HuH-7 (cell line): ENCODE results near the gene GALNT10.

Experiments used
- DNase-seq: peaks from one replicate; pipeline ENCODE4 v3.0.0; 2011; ENCODE audit warnings: low spot score

GALNT10 gene

DNA sequence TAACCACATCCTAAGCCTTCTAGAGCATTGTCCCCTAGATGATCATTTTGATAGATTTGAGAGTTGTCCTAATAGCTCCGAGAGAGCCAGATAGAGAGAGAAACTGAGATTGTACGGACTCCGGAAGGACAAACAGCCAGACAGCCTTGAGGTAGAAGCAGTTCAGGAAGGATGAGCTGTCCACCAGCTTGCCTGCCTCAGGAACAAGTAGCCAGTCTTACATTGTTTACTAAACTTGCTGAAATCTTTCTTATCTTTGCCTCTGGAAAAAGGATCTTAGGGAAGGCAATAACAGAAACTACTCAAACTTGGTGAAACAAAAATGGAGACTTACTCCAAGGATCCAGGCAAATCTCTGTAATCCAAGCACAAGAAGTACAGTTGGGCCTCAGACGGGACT is 216.3 kb downstream of the GALNT10 start:
- no peak for DNase-seq

DNA sequence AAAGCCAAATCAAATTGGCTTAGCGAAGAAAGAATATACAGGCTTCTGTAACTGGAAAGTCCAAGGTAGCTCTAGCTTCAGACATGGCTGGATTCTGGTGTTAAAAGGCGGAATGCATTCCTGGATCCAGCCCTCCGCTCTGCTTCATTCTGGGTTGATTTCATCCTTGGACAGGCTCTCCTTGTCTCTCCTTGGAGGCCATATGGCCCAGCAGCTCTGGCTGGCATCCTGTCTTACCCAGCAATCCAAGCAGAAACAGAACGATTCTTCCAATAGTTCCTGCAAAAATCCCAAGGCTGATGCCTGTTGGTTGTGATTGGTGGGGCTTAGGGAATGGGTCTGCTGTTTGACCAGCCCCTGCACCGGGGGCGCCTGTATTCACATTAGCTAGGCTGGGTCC is 218.3 kb downstream of the GALNT10 start:
- DNase-seq: no peak

DNA sequence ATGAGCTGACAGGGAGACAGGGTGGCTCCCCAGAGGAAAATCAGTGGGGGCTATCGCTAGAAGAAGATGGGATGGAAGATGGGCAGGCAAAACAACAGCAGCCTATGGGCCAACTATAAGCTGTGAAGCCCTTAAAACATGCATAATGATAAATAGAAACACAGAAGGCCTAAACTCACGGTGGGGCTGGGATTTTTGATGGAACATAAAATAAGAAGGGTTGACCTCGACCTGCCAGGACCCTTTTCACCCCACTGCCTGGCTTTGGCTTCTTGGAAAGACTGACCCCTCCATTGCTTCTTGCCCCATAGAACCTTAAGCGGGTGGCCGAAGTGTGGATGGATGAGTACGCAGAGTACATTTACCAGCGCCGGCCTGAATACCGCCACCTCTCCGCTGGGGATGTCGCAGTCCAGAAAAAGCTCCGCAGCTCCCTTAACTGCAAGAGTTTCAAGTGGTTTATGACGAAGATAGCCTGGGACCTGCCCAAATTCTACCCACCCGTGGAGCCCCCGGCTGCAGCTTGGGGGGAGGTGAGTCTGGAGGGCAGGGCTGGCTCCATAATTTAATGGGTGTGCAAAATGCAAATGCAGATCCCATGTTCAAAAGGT is 218.8 kb downstream of the GALNT10 start:
- DNase-seq: no peak

DNA sequence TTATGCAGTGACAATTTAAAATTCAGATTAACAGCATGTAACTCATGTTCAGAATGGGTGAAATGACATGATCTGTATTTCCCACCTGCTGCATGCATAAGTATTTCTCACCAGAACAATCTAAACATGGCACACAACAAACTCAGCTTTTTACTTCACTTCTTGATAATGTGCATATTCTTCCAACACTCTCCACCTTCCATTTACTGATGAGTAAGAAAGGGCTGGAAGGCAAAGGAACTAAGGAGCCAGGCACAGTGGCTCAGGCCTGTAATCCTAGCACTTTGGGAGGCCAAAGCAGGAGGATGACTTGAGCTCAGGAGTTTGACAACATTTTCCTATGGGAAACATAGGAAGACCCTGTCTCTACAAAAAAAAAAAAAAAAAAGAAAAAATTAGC is 219.5 kb downstream of the GALNT10 start:
- DNase-seq: no peak

DNA sequence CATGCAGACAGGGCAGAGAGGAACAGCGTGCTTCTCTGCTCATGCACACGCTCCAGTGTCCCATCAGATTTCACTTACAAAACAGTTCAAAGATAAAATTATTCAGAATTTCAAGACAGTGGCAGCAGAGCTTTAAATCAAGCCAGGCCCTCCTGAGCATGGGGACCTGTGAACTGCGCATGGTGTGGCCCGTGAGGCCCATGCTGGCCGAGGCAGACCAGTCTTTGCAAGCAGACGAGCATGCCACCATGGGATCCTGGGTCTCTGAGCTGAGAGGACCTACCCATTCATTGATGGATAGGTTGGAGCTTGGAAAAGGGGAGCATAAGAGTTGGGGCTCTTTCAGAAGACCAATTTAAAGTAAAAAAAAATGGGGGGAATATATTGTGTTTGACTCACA is 220.3 kb downstream of the GALNT10 start:
- DNase-seq: no peak

DNA sequence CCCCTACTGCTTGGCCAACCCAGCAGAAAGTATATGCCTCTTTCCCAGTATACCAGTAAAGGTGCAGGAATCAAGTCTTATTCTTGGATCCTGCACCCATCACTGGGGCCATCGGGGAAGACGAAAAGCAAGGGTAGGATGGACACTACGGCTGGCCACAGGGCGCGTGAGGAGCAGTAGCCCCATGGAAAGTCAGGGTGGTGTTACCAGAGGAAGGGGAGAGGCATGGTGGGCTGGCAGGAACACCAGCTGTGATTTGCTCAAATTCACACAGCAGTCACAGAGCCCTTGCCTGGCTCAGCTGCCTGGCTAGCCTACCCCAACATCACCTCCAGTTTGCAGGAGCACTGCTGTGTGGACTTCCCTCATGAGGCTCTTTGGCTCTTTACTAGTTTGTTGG is 220.8 kb downstream of the GALNT10 start:
- no peak for DNase-seq

DNA sequence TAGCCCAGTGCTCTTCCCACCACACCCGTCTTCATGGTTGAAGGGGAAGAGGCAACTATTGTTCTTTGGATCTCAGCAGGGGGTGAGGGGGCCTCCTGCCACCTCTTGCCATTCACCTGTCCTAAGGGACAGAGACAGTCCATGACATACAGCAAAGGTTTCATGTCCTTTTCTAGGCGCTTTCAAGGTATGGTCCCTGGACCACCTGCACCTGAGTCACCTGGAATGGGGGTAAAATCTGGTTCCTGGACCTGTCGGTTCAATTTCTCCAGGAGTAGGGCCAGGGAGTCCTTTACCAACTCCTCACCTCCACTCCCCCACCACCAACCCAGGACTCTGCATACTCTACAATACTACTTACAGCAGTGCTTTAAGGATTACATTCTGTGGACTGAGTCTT is 221.8 kb downstream of the GALNT10 start:
- no peak for DNase-seq

DNA sequence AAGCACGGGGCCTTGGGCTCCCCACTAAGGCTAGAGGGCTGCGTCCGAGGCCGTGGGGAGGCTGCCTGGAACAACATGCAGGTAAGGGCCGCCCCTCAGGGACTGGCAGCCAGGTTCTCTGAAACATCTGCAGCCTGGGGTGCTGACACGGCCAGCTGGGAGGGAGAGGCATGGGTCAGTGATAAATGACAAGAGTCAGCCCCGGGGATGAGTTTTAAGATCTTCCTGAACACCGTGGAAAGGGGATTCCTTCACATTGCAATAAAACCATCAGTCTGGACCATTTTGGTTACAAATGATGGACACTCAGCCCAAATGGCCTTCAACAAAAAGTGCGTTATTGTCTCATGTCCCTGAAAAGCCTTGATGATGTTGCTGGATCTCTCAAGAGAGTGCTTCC is 222.4 kb downstream of the GALNT10 start:
- DNase-seq: no peak

DNA sequence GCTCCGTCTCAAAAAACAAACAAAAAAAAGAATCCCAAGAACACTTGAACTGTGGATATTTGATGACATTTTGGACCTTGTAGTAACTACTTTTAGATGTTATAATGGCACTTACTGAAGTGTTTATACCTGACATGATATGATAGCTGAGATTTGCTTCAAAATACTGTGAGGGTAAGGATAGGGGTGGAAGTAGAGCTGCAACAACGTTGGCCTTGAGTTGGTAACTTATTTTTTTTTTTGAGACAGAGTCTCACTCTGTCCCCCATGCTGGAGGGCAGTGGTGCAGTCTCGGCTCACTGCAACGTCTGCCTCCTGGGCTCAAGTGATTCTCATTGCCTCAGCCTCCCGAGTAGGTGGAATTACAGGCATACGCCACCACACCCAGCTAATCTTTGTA is 224.6 kb downstream of the GALNT10 start:
- DNase-seq: no peak

DNA sequence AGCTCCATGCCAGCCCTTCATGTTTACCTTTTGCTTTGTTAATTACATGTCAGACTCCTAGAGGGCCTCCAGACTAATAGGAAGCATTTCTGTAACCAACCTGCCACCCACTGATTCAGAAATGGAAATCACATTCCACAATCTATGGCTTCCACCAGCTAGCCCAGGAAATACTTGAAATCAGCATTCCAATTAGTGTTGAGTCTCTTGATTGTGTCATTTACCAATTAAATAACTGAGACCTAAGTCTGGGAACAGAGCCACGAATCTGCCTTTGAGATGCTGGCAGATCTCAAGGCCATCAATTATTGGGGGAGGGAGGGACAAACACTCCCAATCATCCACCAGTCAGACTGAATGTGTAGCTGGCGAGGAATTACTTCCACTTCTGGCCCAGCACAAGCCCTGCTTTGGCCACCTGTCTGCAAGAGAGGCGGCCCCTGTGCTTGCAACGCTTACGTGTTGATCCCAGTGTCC is 227.8 kb downstream of the GALNT10 start:
- DNase-seq: no peak

DNA sequence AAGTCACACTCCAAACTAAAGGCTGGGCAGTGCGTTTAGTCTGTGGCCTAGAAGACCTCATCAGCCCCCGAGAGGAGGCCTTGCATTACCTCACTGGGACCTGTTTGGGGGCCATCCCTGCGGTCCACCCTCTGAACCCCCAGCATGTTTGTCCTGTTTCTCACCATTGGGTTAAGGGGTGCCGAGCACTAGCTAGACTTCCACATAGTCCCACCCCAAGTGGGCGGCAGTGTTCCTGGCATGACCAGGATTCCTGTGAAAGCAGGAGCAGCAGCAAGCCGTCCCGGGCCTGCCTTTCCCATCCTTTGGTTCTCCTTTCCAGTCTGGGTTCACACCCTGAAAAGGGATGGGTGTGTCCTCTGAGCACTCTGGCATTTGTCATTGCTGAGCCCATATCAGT is 228.7 kb downstream of the GALNT10 start:
- no peak for DNase-seq

DNA sequence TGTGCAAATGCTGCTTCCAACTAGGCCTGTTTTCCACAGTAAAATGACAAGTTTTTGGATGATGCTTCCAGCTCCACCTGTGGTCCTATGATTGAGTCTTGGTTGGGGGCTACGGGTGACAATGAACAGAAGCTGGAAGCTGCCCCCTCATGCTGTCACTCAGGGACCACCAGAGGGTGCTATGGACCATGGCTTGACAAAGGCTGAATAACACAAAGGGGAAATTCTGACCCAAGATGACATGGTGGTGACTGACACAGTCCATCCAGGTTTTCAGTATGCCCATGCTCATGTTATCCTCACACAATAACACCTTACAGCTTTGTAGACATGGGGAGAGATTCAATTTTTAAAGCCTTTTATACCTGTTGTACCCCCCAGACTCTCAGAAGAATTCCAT is 231.3 kb downstream of the GALNT10 start:
- DNase-seq: peak; percentile 42

DNA sequence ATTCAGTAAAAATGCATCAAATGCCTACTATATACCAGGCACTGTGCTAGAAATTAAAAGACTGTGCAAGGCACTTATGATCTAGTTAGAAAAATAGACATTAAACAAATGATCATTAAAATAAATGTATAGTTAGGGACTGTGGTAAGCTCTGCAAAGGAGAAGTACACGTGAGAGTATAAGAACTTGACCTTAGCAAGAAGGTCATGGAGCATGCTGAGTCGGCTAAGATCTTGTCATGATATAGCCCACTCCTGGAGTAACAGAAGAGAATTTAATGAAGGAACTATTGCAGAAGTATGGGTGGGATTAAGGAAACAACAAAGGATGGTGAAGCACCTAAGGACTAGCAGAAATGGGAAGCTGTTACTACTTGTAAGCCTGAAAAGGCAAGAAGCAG is 231.8 kb downstream of the GALNT10 start:
- no peak for DNase-seq

DNA sequence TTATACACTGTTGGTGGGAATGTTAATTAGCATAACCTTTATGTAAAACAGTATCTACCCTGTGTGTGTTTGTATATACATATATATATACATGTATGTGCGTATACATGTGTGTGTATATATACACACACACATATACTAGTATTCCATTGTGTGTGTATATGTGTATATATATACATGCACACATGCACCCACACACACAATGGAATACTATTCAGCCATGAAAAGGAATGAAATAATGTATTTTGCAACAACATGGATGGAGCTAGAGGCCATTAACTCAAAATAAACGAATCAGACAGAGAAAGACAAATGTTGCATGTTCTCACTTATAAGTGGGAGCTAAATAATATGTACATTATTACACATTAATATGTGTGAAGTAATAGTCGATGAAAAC is 237.7 kb downstream of the GALNT10 start:
- DNase-seq: no peak

DNA sequence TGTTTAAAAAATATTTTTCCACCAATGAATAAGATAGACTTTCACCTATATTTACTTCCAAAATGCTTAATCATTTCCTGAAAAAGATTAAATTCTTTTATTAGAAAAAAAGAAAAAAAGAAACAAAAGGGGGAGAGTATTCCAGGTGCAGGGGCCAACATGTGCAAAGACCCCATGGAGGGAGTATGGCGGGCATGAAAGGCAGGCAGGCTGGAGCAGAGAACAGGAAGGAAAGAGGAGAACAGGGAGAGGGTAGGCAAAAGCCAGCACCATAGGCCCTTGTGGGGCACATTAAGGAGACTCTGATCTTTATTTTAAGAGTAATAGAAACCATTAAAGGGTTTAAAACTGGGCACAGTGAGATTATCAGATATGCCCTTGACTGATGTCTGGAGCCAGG is 238.8 kb downstream of the GALNT10 start:
- no peak for DNase-seq

DNA sequence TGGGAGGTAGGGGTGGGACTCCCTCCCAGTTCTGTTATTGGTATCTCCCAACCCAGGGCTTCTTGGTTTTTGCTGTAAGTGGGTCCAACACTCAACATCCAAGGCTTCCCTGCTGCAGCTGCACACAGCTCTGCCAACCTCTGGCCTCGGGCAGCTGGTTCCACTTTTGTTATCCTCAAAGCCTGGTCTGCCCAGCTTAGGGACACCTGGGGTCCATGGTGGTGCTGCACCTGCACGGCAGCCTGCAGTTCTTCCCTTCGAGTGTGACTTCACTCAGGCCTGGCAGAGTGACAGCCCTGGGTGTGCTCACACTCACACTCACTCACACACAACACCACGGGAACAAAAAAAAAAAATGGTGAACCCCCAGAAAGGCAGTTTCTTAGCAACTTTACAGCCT is 239.9 kb downstream of the GALNT10 start:
- DNase-seq: no peak

DNA sequence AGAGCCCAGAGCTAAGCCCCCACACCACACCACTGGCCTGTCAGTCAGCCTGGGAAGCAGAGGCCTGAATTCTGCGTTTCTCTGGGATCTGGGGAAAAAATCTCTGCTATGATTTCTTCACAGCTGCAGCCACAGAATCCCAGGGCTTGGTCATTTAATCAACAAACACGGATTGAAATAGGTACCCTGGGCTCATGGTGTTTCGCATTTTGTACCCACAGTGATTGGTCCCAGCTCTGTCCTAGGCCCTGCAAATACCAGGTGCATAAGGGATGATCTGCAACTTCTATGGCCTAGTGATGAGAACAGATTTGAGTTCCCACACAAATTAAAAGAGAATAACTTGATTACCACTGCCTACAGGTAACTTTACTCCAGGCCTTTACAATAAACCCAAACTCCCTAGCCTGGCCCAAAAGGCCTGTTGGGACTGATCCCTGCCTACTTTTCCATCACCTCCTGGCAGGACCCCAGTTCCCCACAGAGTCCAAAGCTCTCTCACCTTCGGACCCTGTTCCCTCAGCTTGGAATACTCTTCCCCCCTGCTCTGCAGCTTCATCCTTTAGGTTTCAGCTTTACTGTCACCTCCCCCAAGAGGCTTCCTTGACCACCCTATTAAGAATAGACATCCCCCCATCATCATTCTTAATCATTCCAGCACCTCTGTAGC is 240.6 kb downstream of the GALNT10 start:
- DNase-seq: no peak

DNA sequence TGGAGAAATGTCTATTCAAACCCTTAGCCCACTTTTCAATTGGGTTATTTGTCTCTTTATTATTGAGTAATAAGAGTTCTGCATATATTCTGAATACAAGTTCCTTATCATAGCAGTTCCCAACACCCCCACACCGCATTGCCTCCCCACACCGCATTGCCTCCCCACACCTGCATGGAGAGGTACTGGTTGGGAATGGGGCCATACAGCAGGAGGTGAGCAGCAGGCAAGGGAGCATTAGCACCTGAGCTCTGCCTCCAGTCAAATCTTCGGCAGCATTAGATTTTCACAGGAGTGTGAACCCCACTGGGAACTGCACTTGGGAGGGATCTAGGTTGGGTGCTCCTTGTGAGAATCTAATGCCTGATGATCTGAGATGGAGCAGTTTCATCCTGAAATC is 244.7 kb downstream of the GALNT10 start:
- no peak for DNase-seq

DNA sequence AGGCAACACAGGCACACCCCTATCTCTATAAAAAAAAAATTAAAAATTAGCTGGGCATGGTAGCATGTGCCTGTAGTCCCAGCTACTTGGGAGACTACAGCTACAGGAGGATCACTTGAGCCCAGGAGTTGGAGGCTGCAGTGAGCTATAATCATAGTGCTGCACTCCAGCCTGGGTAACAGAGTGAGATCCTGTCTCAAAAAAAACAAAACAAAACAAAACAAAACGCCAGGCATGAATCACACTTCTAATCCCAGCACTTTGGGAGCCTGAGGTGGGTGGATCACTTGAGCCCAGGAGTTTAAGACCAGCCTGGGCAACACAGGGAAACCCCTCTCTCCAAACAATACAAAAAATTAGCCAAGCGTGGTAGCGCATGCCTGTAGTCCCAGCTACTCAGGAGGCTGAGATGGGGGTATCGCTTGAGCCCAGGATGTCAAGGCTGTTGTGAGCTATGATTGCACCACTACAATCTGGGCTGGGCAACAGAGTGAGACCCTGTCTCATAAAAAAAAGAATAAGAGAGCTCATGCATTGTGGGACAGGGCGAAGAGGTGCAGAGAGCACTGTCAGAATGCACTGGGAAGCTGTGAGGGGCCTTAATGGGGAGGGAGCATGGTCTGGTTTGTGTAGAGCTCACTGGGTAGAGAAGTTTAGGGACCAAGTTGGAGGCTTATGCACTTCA is 246.9 kb downstream of the GALNT10 start:
- no peak for DNase-seq

DNA sequence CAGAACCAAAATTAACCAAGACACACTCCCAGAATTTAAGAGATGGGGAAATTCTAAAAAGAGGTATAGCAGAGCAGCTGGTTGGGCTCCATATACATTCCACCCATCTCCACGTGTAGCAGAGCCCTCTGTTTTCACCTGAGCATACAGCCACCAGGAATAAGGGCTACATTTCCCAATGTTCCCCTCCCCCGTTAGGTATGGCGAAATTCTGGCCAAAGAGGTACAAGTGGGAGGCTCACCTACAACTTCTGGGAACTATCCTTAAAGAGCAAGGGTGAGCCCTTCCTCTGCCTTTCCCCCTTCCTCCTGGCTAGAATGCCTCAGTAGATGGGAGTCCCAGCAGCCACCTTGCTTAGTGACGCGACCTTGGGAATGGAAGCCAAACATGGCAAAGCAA is 250.0 kb downstream of the GALNT10 start:
- DNase-seq: no peak

DNA sequence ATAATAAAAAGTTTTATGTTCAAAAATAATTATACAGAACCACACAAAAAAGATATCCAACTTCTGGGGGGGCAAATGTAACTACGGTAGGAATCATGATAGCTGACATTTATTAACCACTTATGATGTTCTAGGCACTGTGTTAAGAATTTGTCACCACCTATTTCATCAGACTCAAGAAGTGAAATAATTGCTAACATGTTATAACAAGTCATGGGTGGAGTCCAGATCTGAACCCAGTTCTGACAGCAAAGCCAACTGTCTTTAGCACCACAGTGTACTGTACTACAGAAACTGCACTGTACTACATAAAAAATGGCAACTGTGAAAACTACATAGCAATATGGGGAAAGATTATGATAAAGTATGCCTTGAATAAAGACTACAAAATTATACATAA is 252.3 kb downstream of the GALNT10 start:
- no peak for DNase-seq

DNA sequence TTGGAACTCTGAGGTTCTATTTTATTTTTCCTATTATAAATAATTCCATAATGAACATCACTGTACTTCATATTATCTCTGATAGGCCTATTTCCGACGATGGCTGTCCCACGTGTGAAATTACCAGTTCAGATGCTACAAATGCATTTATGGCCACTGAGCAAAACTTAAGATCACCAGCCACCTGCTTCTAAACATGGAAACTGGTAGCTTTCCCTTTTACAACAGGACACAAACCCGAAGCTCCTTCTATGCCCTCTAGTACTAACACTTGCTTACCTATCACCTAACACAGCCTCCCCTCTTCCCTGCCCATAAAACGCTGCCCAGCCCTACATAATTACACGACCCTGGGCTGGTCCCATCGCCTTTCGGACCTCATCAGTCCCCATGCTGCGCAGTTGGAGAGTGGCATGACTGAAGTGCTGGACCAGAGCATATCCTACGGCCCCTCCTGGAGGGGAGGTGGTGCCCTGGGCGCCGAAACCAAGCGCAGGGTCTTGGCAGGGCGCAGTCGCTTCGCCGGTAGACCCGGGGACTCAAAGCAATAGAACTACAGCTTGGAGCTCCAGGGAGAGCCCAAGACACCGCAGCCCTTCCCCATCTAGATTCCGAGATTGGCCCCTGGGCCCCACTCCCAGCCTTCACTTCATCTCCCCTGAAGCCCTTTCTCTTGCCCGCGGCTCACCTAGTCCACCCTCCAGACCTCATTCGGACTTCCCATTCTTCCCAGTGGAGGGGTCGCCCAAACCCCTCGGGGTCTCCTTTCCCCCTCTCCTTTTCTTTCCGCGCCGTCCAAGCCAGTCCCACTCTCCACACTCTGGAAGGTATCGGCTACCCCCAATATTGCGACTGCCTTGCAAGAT is 254.3 kb downstream of the GALNT10 start:
- peak; percentile 49 for DNase-seq
